Activated CD8-positive, alpha-beta memory T cell treated with anti-CD3 and anti-CD28 coated beads for 36 hours (primary cell): ENCODE measurements around the gene CDK14. TPM values are rescaled to one million over a fixed set of nuclear protein-coding genes. Genes with fewer than 3 reads are reported as not detected.

ENCODE experiments used
- CTCF ChIA-PET: fragments of 350-600 bp; sonication (Branson Sonifier 250); formaldehyde crosslinking; loops from one replicate; lab custom pipeline; 2021; ENCODE audit warnings: antibody characterized with exemption; lab: Charles Lee
- POLR2A ChIA-PET: fragments of 350-600 bp; sonication (Branson Sonifier 250); formaldehyde crosslinking; loops from one replicate; lab custom pipeline; 2021; ENCODE audit warnings: antibody characterized with exemption; lab: Charles Lee
- total RNA-seq, 2 experiments: library from RNA; stranded (reverse); gene quantifications; one replicate each; pipeline ENCODE4 v1.2.3, GENCODE V29; 2021

Gene CDK14
- total RNA-seq, 2 experiments from 2014 or later = 0.31 to 0.40 TPM

DNA sequence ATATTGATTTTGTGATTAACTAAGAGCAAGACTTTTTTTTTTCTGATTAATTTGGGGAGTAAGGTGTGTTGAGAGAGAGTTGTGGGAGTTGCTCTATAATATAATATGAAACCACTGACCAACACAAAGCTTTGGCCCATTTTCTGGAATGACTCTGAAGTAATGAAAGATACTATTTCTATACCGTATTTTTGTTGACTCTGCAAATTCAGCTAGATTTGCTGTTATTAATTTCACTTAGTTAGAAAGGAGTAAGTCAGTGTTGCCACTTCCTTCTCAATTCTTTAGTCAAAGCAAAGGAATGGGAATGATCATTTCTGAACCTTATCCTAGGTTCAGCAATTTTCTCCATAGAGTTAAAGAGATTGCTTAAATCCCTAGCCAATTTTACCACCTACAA, 355.1 kb downstream of the CDK14 start:
- ChIA-PET POLR2A (no interaction called here), CTCF (no interaction called here)

DNA sequence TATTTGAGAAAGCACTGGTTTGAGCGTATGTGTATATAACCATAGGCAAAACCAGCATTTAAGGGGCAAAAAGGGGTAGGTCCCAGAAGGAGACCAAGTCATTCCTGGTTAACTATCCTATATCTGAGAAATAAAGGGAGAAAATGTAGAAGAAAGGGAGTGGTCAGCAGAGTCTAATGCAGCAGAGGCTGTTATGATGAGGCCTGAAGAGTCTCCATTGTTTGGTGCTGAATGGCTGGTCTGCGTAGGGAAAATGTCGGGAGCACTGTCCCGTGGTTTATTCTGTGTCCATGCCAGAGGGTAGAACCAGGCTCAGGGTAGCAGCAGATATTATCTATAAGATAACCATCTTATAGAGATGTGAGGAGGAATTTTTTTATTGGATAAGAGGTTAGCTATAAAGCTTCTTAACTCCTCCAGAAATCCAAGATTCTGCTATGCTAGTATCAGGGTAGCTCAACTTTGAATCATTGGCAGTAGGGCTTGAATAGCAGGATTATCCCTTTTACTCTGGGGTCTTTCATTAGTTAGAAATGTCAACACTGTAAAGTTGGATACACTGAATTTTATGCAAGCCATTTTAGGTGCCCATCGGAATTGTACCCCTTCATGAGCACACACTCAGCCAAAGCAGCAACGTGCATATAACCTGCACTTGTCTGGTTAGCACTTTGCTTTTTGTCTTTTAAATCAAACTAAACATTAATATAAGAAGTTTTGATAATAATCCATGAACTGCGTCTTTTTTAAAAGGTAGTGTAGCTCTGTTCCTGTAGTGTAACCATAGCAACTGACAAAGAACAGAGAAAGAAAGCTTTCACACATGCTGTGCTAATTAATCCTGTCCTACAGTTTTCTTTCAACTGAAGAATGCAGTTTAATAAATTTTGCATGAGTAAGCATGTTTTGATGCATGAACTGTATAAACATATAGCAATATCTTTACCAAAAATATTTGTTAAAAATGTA, 356.1 kb downstream of the CDK14 start:
- ChIA-PET POLR2A (no interaction called here), CTCF (no interaction called here)

DNA sequence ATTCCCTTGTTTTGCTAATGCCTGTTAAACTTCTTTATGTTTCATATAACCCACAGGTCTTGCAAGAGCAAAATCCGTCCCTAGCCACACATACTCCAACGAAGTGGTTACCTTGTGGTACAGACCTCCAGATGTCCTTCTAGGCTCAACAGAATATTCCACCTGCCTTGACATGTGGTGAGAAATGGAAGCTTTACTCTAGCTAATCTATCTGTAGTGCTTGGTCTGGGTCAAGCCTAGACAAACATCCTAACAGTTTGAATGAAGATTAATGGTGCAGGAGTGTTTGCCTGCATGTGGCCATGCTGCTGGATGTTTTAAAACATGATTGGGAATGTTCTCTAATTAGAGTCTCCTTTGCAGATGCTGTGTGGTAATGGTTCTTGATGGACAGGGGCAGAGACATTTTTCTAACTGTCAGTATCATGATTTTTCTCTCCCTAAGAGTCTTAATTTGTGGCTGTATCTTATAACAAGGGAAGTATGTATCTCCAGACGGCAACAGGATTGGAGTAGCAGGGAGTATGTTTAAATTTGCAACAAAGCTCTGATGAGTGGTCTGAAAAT, 359.6 kb downstream of the CDK14 start:
- ChIA-PET POLR2A (no interaction called here), CTCF (no interaction called here)

GRCh38 chr7:90957883-90958282, 361.8 kb downstream of the CDK14 start:
- ChIA-PET CTCF (no interaction called here), POLR2A (no interaction called here)

DNA sequence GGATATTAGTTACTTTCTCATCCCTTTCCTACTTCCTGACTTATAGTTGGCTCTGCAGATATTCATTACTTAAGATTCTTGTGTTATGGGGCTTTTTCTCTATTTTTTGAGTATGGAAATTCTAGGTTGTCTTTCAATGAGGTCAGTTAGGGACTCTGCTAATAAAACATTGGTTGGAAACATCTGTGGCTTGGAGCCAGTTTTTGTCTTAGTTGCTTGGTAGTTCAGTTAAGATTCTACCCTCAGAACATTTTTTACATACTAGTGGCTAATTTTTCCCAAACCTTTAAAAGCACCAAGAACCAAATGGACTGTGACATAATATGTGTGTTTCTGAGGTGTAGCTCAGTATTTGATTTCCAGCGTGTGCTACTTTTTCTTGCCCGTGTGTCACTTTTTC, 362.5 kb downstream of the CDK14 start:
- ChIA-PET POLR2A (no interaction called here), CTCF (no interaction called here)

DNA sequence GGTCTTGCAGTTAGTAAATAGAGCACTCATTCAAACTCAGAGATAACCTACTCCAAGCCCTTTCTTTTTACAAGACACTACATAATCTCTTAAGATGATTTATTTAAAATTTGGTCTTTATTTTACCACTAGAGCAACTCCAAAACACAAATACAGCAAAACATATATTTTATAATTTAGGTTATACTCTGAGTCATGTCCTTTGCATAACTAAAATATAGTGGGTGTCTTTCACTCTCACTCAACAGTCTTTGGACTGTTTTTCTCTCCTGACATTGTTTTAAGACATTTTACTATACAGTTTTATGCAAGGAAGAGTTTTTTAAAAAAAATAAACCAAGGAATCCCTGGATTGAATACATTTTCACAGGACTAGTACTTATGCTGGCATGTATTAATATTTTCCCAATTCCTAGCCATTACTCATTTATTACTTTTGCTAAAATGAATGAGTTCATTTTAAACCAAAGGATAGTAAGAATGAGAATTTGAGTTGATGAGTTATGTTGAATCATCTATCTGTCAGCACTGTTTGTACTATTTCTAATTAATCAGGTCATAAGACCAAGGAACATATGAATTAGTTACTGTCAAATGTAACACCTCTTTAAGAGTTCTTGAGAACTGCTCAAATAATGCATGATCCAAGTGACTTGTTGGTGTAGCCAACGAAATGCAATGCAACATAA, 365.1 kb downstream of the CDK14 start:
- POLR2A ChIA-PET = no interaction called here
- CTCF ChIA-PET = no interaction called here

- POLR2A ChIA-PET = no interaction called here
Measured at GRCh38 chr7:90965211-90965610, 369.1 kb downstream of the CDK14 start.

GRCh38 chr7:90966346-90966745, 370.2 kb downstream of the CDK14 start:
- CTCF ChIA-PET = no interaction called here
- POLR2A ChIA-PET = no interaction called here

More at GRCh38 chr7:90965211-90965610, 369.1 kb downstream of the CDK14 start:
- CTCF ChIA-PET = no interaction called here

- POLR2A ChIA-PET = no interaction called here
- CTCF ChIA-PET = no interaction called here
Measured at GRCh38 chr7:90968871-90969270, 372.8 kb downstream of the CDK14 start.

DNA sequence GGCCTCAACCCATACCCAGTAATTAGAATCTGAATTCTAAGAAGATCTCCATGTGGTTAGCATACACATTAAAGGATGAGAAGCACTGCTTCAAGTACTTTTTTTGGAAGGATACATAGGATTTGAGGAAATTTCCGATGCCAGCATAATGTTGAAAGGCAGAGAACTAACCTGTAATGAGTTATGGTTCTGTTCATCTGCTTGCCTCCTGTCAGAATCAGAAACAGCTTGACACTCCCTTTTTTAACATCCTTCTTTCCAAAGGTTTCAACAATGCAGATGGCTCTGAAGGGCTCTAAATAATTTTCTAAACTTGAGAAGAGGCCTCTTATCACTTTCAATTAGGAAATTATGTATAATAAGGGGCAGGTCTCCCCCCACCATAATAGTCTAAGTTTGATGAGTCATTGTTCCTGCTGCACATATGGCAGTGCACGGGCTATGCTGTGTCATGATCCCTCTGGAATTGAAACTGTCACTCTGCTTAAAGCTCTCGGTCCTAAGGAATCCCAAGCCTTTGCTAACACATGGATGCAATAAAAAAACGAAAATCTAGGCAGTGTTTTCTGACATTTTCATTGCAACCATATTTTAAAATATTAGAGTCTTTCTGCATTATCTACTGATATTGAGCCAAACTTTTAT, 376.9 kb downstream of the CDK14 start:
- ChIA-PET POLR2A (no interaction called here), CTCF (no interaction called here)

- POLR2A ChIA-PET = no interaction called here
- CTCF ChIA-PET = no interaction called here
Measured at GRCh38 chr7:90977056-90977455, 380.9 kb downstream of the CDK14 start.

- POLR2A ChIA-PET = no interaction called here
- CTCF ChIA-PET = no interaction called here
Measured at GRCh38 chr7:90980545-90980944, 384.4 kb downstream of the CDK14 start.

DNA sequence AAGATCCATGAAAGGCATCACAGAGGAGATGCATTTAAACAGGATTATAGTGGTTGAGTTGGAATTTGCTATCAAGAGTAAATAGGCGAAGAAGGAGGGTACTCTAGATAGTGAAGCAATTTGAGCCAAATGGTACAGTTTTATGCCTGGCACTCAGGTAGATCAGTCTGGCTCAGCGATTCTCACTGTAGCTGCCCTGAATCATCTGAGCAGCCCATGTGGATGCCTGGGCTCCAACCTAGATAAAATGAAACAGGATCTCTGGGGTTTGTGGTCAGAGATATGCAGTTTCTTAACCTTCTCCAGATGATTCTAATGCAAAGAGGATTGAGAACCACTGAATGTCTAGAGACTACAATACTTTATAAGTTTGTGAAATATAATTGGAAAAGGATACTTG, 386.1 kb downstream of the CDK14 start:
- POLR2A ChIA-PET = no interaction called here
- CTCF ChIA-PET = no interaction called here

- CTCF ChIA-PET = no interaction called here
- POLR2A ChIA-PET = no interaction called here
Measured at GRCh38 chr7:90984692-90985091, 388.6 kb downstream of the CDK14 start.

DNA sequence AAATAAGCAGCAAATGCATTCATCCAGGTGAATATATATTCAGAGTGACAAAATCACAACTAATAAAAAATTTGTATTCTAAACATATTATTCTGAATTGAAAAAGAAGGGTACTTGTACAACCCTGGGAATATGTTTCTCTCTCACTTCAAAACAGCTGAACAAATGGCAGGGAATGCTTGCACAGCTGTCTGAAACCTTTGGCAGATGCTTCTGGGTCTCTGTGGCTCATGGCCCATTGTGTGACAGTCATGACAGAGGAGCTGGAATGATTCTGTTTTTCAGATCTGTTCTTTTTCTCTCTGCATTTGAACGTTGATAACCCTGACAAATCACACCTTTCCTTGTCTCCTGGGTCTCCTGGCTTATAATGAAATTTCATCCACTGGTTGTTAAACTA, 392.4 kb downstream of the CDK14 start:
- POLR2A ChIA-PET = no interaction called here

DNA sequence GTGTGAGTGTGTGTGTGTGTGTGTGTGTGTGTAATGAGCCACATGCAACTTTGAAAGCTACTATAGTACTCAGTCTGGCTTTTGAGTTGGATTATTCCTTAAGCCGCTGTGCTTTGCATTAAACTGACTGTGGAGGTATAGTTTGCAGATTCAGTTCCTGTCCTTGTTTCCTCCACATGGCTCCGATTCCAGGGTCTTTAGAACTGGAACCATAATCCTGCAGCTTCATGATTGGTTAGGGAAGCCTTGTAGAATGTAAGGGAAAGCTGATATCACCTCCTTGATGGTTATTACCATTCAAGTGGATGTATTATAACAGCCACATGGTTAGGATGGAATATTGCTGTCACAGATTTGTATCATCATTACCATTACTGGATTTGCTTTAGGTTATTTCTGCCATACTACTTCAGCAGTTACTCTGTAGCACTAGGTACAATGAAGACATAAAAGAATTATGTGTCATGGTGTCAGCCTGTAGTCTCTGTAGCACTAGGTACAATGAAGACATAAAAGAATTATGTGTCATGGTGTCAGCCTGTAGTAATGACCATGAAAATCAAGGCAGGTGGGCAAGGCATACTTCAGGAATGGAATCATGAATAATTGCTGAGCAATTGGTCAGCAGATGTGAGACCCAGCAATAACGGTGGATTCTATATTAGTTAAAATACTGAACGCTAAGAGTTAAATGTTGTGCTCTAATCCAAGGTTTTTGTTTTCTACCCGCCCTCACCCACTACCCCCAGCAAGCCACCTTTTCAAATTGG, 393.1 kb downstream of the CDK14 start:
- CTCF ChIA-PET = no interaction called here
- POLR2A ChIA-PET = no interaction called here

More for the DNA sequence above, 392.4 kb downstream of the CDK14 start:
- CTCF ChIA-PET = no interaction called here

GRCh38 chr7:90994121-90994520, 398.0 kb downstream of the CDK14 start:
- ChIA-PET POLR2A (no interaction called here), CTCF (no interaction called here)

DNA sequence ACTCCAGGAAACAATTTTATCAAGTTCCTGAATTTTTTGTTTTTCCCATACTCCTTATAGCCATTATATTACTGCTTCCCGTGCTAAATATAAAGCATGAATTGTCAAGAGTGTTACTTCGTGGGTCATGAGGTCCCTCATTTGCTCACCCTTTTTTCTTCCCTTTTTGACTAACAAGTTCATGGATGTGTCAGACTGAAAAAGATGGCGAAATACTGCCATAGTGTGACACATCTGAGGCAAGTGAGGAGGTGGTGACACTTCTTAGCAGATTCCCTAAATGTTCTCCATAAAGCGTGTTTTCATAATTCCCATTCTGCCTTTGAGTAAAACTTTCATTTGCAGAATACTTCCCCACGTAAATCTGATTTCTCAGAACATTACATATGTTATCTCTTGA, 398.5 kb downstream of the CDK14 start:
- ChIA-PET POLR2A (no interaction called here), CTCF (no interaction called here)

DNA sequence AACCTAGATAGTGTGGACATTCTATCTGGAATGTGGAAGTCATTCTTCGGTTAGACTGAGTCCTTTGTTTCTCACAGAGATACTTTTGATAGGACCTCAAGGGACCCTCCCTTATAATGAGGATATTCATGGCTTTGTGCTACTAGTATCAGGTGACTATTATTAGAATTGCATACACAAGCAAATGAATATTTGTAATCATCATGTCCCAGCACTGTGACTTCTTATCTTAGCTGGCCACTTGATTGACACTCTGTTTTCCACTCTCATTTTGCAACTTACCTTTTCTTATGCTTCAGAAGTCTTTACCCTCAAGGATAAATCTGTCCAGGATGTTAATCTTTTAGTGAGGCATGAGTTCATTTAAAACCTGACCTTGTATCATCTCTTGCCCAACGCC, 399.9 kb downstream of the CDK14 start:
- POLR2A ChIA-PET = no interaction called here
- CTCF ChIA-PET = no interaction called here
